WTC11 (cell line): ENCODE results near the gene SLCO1B3. TPM values are rescaled to one million over a fixed set of nuclear protein-coding genes. Genes with fewer than 3 reads are reported as not detected.

Experiments used
- ATAC-seq: fragments of 200-7000 bp; cut with Tn5 transposase; 2 replicates; pipeline ENCODE4 v1.10.0; 2021; ENCODE audit warnings: mild to moderate bottlenecking, moderate library complexity
- CTCF ChIA-PET: fragments of 300-600 bp; sonication (Branson Sonifier 250); formaldehyde crosslinking; loops from one replicate; lab custom pipeline; 2021; ENCODE audit warnings: antibody characterized with exemption; lab: Charles Lee
- POLR2A ChIA-PET: fragments of 350-600 bp; sonication (Branson Sonifier 250); formaldehyde crosslinking; loops from one replicate; lab custom pipeline; 2021; ENCODE audit warnings: antibody characterized with exemption; lab: Charles Lee
- DNase-seq: peaks from one replicate; pipeline ENCODE4 v3.0.0; 2021; ENCODE audit warnings: low spot score
- H3K27ac Mint-ChIP-seq: 2 replicates; pipeline ENCODE4 v1.8.0; 2021; ENCODE audit warnings: mixed read lengths
- H3K27me3 Mint-ChIP-seq: 2 replicates; pipeline ENCODE4 v1.8.0; 2021; ENCODE audit warnings: low read depth, mild to moderate bottlenecking, moderate library complexity, mixed read lengths
- H3K36me3 Mint-ChIP-seq: 2 replicates; pipeline ENCODE4 v1.8.0; 2021; ENCODE audit warnings: mixed read lengths
- H3K4me1 Mint-ChIP-seq: 2 replicates; pipeline ENCODE4 v1.8.0; 2022; ENCODE audit warnings: mixed read lengths
- H3K4me3 Mint-ChIP-seq: 2 replicates; pipeline ENCODE4 v1.8.0; 2021; ENCODE audit warnings: mild to moderate bottlenecking, moderate library complexity, mixed read lengths
- H3K9me3 Mint-ChIP-seq: 2 replicates; pipeline ENCODE4 v1.8.0; 2021; ENCODE audit warnings: mixed read lengths
- E2F5 ChIP-seq: sonication (generic); formaldehyde crosslinking; IDR thresholded peaks from 2 replicates; pipeline ENCODE4 v1.8.1; 2022; ENCODE audit warnings: mild to moderate bottlenecking, moderate library complexity, missing genetic modification reagents
- FOXJ3 ChIP-seq: sonication (generic); formaldehyde crosslinking; IDR thresholded peaks from 2 replicates; pipeline ENCODE4 v1.9.0; 2021; ENCODE audit warnings: missing genetic modification reagents, mild to moderate bottlenecking, borderline replicate concordance
- MAX ChIP-seq: sonication (generic); formaldehyde crosslinking; IDR thresholded peaks from 2 replicates; pipeline ENCODE4 v1.8.0; 2022; ENCODE audit warnings: mild to moderate bottlenecking, missing genetic modification reagents
- NFYB ChIP-seq: sonication (generic); formaldehyde crosslinking; conservative IDR thresholded peaks from 2 replicates; pipeline ENCODE4 v1.8.0; 2022; ENCODE audit warnings: low read depth, missing genetic modification reagents
- NR1H2 ChIP-seq: sonication (generic); formaldehyde crosslinking; IDR thresholded peaks from 2 replicates; pipeline ENCODE4 v1.9.0; 2021; ENCODE audit warnings: mild to moderate bottlenecking, moderate library complexity, missing genetic modification reagents
- ZBTB43 ChIP-seq: sonication (generic); formaldehyde crosslinking; IDR thresholded peaks from 2 replicates; pipeline ENCODE4 v1.8.1; 2023; ENCODE audit warnings: mild to moderate bottlenecking, missing genetic modification reagents
- ZNF396 ChIP-seq: fragments of 250-450 bp; sonication (Bioruptor Pico); IDR thresholded peaks from 2 replicates; pipeline ENCODE4 v1.8.0; 2021; ENCODE audit warnings: mild to moderate bottlenecking, moderate library complexity, borderline replicate concordance
- ZNF425 ChIP-seq: fragments of 250-450 bp; sonication (Bioruptor Pico); conservative IDR thresholded peaks from 2 replicates; pipeline ENCODE4 v1.9.0; 2021; ENCODE audit warnings: mild to moderate bottlenecking
- total RNA-seq: library from RNA; stranded (reverse); gene quantifications from 3 replicates; pipeline ENCODE4 v1.2.3, GENCODE V29; 2021
- TF ChIP-seq, protein P1 (sequence below): sonication (generic); formaldehyde crosslinking; conservative IDR thresholded peaks from 2 replicates; pipeline ENCODE4 v1.8.1; 2023; ENCODE audit warnings: mild to moderate bottlenecking, low read depth, missing genetic modification reagents, moderate library complexity
- TF ChIP-seq, protein P2 (sequence below): sonication (generic); formaldehyde crosslinking; IDR thresholded peaks from 2 replicates; pipeline ENCODE4 v1.8.1; 2023; ENCODE audit warnings: mild to moderate bottlenecking, missing genetic modification reagents, moderate library complexity
- TF ChIP-seq, protein P3 (sequence below): sonication (generic); formaldehyde crosslinking; IDR thresholded peaks from 2 replicates; pipeline ENCODE4 v1.8.1; 2022; ENCODE audit warnings: mild to moderate bottlenecking, missing genetic modification reagents, moderate library complexity, borderline replicate concordance
- TF ChIP-seq, protein P4 (sequence below): sonication (generic); formaldehyde crosslinking; IDR thresholded peaks from 2 replicates; pipeline ENCODE4 v1.8.0; 2022; ENCODE audit warnings: missing genetic modification reagents
- TF ChIP-seq, protein P5 (sequence below): sonication (generic); formaldehyde crosslinking; conservative IDR thresholded peaks from 2 replicates; pipeline ENCODE4 v1.8.1; 2022; ENCODE audit warnings: mild to moderate bottlenecking, missing genetic modification reagents
- TF ChIP-seq, protein P6 (sequence below): sonication (generic); formaldehyde crosslinking; IDR thresholded peaks from 2 replicates; pipeline ENCODE4 v1.8.1; 2023; ENCODE audit warnings: mild to moderate bottlenecking, missing genetic modification reagents, borderline replicate concordance

SLCO1B3 gene
- total RNA-seq, 1 experiment from 2014 or later: not detected

DNA sequence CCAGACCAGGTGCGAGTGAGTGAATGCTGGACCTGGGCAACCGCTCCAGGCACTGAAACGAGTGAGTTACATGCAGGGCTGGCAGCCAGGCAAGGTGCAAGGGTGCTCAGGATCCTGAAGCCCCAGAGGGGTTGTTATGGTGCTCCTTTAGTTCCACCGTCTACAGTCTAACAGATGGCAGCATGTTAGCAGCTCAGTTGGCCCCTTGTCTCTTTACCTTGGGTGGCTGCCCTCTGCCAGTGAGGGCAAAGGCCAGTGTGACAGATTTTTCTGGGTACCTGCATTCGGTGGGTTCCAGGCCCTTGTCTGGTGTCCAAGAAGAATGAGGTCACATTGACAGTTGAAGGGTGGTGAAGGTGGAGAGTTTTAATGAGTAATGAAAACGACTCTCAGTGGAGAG, 106.8 kb downstream of the SLCO1B3 start:
- Mint-ChIP-seq H3K9me3 (peaks cover 28% of the 10 kb centered on the region), H3K4me1 (no peaks in the 10 kb centered on the region), H3K27me3 (no peaks in the 10 kb centered on the region), H3K4me3 (no peak overlapping the region), H3K27ac (no peak overlapping the region), H3K36me3 (no peaks in the 10 kb centered on the region)
- no peak for TF ChIP-seq ZBTB43
- TF ChIP-seq, protein P1, sequence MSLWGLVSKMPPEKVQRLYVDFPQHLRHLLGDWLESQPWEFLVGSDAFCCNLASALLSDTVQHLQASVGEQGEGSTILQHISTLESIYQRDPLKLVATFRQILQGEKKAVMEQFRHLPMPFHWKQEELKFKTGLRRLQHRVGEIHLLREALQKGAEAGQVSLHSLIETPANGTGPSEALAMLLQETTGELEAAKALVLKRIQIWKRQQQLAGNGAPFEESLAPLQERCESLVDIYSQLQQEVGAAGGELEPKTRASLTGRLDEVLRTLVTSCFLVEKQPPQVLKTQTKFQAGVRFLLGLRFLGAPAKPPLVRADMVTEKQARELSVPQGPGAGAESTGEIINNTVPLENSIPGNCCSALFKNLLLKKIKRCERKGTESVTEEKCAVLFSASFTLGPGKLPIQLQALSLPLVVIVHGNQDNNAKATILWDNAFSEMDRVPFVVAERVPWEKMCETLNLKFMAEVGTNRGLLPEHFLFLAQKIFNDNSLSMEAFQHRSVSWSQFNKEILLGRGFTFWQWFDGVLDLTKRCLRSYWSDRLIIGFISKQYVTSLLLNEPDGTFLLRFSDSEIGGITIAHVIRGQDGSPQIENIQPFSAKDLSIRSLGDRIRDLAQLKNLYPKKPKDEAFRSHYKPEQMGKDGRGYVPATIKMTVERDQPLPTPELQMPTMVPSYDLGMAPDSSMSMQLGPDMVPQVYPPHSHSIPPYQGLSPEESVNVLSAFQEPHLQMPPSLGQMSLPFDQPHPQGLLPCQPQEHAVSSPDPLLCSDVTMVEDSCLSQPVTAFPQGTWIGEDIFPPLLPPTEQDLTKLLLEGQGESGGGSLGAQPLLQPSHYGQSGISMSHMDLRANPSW (CRISPR knock-in tag): no peak
- no peak for TF ChIP-seq MAX
- TF ChIP-seq FOXJ3: no peak
- no peak for TF ChIP-seq ZNF396
- no peak for TF ChIP-seq ZNF425 (CRISPR knock-in tag)
- TF ChIP-seq, protein P2, sequence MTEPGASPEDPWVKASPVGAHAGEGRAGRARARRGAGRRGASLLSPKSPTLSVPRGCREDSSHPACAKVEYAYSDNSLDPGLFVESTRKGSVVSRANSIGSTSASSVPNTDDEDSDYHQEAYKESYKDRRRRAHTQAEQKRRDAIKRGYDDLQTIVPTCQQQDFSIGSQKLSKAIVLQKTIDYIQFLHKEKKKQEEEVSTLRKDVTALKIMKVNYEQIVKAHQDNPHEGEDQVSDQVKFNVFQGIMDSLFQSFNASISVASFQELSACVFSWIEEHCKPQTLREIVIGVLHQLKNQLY (CRISPR knock-in tag): no peak
- no peak for TF ChIP-seq NR1H2 (CRISPR knock-in tag)
- TF ChIP-seq, protein P3, sequence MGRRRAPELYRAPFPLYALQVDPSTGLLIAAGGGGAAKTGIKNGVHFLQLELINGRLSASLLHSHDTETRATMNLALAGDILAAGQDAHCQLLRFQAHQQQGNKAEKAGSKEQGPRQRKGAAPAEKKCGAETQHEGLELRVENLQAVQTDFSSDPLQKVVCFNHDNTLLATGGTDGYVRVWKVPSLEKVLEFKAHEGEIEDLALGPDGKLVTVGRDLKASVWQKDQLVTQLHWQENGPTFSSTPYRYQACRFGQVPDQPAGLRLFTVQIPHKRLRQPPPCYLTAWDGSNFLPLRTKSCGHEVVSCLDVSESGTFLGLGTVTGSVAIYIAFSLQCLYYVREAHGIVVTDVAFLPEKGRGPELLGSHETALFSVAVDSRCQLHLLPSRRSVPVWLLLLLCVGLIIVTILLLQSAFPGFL (CRISPR knock-in tag): no peak
- TF ChIP-seq NFYB: no peak
- DNase-seq (no peak), ATAC-seq (no peak)
- CTCF ChIA-PET: no interaction called here
- POLR2A ChIA-PET: no interaction called here

DNA sequence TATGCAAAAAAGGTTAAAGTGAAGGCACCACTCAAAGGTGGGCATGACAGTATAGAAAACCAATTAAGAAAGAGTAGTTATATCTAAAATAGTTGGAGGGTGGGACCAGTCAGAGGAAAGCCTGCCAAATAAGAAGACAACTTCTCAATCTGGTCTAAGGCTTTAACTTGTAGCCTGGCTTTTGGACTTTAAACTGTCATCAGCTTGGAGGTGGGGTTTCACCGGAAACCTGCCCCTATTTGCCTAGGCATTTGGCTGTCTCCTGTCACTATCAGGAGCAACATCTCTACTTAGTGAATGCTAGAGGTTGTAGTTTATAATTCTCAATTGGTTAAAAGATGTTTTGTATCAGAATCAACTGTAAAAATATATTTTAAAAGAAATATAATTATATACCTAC, 107.3 kb downstream of the SLCO1B3 start:
- TF ChIP-seq E2F5 (CRISPR knock-in tag): no peak
- TF ChIP-seq, protein P4, sequence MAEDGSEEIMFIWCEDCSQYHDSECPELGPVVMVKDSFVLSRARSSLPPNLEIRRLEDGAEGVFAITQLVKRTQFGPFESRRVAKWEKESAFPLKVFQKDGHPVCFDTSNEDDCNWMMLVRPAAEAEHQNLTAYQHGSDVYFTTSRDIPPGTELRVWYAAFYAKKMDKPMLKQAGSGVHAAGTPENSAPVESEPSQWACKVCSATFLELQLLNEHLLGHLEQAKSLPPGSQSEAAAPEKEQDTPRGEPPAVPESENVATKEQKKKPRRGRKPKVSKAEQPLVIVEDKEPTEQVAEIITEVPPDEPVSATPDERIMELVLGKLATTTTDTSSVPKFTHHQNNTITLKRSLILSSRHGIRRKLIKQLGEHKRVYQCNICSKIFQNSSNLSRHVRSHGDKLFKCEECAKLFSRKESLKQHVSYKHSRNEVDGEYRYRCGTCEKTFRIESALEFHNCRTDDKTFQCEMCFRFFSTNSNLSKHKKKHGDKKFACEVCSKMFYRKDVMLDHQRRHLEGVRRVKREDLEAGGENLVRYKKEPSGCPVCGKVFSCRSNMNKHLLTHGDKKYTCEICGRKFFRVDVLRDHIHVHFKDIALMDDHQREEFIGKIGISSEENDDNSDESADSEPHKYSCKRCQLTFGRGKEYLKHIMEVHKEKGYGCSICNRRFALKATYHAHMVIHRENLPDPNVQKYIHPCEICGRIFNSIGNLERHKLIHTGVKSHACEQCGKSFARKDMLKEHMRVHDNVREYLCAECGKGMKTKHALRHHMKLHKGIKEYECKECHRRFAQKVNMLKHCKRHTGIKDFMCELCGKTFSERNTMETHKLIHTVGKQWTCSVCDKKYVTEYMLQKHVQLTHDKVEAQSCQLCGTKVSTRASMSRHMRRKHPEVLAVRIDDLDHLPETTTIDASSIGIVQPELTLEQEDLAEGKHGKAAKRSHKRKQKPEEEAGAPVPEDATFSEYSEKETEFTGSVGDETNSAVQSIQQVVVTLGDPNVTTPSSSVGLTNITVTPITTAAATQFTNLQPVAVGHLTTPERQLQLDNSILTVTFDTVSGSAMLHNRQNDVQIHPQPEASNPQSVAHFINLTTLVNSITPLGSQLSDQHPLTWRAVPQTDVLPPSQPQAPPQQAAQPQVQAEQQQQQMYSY (CRISPR knock-in tag): no peak
- TF ChIP-seq, protein P5, sequence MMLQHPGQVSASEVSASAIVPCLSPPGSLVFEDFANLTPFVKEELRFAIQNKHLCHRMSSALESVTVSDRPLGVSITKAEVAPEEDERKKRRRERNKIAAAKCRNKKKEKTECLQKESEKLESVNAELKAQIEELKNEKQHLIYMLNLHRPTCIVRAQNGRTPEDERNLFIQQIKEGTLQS: no peak
- TF ChIP-seq, protein P6, sequence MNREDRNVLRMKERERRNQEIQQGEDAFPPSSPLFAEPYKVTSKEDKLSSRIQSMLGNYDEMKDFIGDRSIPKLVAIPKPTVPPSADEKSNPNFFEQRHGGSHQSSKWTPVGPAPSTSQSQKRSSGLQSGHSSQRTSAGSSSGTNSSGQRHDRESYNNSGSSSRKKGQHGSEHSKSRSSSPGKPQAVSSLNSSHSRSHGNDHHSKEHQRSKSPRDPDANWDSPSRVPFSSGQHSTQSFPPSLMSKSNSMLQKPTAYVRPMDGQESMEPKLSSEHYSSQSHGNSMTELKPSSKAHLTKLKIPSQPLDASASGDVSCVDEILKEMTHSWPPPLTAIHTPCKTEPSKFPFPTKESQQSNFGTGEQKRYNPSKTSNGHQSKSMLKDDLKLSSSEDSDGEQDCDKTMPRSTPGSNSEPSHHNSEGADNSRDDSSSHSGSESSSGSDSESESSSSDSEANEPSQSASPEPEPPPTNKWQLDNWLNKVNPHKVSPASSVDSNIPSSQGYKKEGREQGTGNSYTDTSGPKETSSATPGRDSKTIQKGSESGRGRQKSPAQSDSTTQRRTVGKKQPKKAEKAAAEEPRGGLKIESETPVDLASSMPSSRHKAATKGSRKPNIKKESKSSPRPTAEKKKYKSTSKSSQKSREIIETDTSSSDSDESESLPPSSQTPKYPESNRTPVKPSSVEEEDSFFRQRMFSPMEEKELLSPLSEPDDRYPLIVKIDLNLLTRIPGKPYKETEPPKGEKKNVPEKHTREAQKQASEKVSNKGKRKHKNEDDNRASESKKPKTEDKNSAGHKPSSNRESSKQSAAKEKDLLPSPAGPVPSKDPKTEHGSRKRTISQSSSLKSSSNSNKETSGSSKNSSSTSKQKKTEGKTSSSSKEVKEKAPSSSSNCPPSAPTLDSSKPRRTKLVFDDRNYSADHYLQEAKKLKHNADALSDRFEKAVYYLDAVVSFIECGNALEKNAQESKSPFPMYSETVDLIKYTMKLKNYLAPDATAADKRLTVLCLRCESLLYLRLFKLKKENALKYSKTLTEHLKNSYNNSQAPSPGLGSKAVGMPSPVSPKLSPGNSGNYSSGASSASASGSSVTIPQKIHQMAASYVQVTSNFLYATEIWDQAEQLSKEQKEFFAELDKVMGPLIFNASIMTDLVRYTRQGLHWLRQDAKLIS: no peak
- Mint-ChIP-seq H3K9me3 (peaks cover 28% of the 10 kb centered on the region), H3K4me3 (no peak overlapping the region), H3K27ac (no peak overlapping the region), H3K36me3 (no peaks in the 10 kb centered on the region), H3K27me3 (no peaks in the 10 kb centered on the region), H3K4me1 (no peaks in the 10 kb centered on the region)
- CTCF ChIA-PET: no interaction called here
- DNase-seq (no peak), ATAC-seq (no peak)
- POLR2A ChIA-PET: no interaction called here
